ENCODE data around the gene WNK2.
"Not testable (repeated sequence)": the region's sequence is repeated elsewhere in the genome, so short reads cannot be mapped to it uniquely, and the experiment has no call there.

Gene WNK2

GRCh38 chr9:93338196-93338595, 154.3 kb downstream of the WNK2 start:
- not testable (repeated sequence) for DNase-seq (ENCODE audit: low spot score)

- no peak for DNase-seq (ENCODE audit: low spot score)
Observed at GRCh38 chr9:93340091-93340490, 156.2 kb downstream of the WNK2 start.

- not testable (repeated sequence) for DNase-seq (ENCODE audit: low spot score)
Observed at GRCh38 chr9:93341820-93342219, 157.9 kb downstream of the WNK2 start.

- not testable (repeated sequence) for DNase-seq (ENCODE audit: low spot score)
Observed at GRCh38 chr9:93342428-93342827, 158.5 kb downstream of the WNK2 start.

- no peak for DNase-seq (ENCODE audit: low spot score)
Observed at GRCh38 chr9:93343663-93344062, 159.7 kb downstream of the WNK2 start.

- DNase-seq (ENCODE audit: low spot score): no peak
Observed at GRCh38 chr9:93345643-93346230, 161.8 kb downstream of the WNK2 start.

GRCh38 chr9:93346231-93347112, 162.5 kb downstream of the WNK2 start:
- DNase-seq (ENCODE audit: low spot score): no peak

GRCh38 chr9:93347371-93347975, 163.5 kb downstream of the WNK2 start:
- not testable (repeated sequence) for DNase-seq (ENCODE audit: low spot score)

GRCh38 chr9:93353413-93354310, 169.7 kb downstream of the WNK2 start:
- DNase-seq (ENCODE audit: low spot score): not testable (repeated sequence)

GRCh38 chr9:93354451-93354850, 170.5 kb downstream of the WNK2 start:
- DNase-seq (ENCODE audit: low spot score): no peak

- DNase-seq (ENCODE audit: low spot score): no peak
Observed at GRCh38 chr9:93355827-93356226, 171.9 kb downstream of the WNK2 start.

- DNase-seq (ENCODE audit: low spot score): no peak
Observed at GRCh38 chr9:93357649-93358048, 173.7 kb downstream of the WNK2 start.

GRCh38 chr9:93359907-93360306, 176.0 kb downstream of the WNK2 start:
- not testable (repeated sequence) for DNase-seq (ENCODE audit: low spot score)

GRCh38 chr9:93361995-93362394, 178.1 kb downstream of the WNK2 start:
- no peak for DNase-seq (ENCODE audit: low spot score)

- no peak for DNase-seq (ENCODE audit: low spot score)
Observed at GRCh38 chr9:93364734-93365426, 180.9 kb downstream of the WNK2 start.

GRCh38 chr9:93365427-93366118, 181.6 kb downstream of the WNK2 start:
- no peak for DNase-seq (ENCODE audit: low spot score)

GRCh38 chr9:93366119-93366447, 182.1 kb downstream of the WNK2 start:
- no peak for DNase-seq (ENCODE audit: low spot score)

GRCh38 chr9:93366486-93366885, 182.5 kb downstream of the WNK2 start:
- not testable (repeated sequence) for DNase-seq (ENCODE audit: low spot score)

- no peak for DNase-seq (ENCODE audit: low spot score)
Observed at GRCh38 chr9:93368437-93368836, 184.5 kb downstream of the WNK2 start.

- no peak for DNase-seq (ENCODE audit: low spot score)
Observed at GRCh38 chr9:93369686-93370085, 185.7 kb downstream of the WNK2 start.
